ENCODE results near the gene IL2RA. TPM values are rescaled to one million over a fixed set of nuclear protein-coding genes. Genes with fewer than 3 reads are reported as not detected.
"Not testable (repeated sequence)": the region's sequence is repeated elsewhere in the genome, so short reads cannot be mapped to it uniquely, and the experiment has no call there.

The IL2RA gene
- total RNA-seq, 1 donor from 2014 or later, result 245 TPM

DNA sequence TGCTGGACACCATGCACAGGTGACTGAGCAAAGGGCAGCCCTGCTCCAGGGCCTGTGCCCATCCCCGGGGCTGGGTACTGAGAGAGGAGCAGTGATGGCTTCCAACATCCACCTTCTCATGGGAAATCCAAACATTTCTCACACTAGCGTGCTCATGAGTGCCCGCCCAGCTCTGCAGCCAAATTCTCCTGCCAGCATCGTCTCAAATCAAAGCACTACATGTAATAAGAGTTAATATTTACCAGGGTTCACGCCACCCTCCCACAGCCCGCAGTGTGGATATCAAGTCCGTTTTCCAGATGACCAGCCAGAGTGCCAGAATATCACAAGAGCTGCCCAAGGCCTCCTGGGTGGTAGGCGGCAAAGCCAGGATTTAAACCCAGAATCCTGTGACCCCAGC, 96.9 kb downstream of the IL2RA start:
- intact Hi-C loops (cut with micrococcal nuclease), result no loop called here

DNA sequence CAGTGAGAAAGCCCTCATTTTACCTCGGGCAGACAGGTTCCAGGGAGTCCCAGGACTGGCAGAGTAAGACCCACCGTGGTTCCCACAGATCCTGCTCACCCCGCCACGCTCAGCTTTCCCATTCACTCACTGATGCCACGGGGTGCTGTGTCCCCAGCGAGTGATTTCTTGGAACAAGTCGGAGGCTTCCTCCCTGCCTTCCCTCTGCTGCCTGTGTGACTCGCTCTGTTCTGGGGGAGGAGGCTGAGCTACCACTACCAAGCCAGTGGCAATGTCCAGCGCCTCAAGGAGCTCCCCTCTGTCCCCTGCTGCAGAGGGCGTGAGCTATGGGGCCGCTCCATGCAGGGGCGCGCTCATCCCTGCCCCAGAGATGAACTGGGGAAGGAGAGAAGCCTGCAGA, 97.4 kb downstream of the IL2RA start:
- intact Hi-C loops (cut with micrococcal nuclease), result no loop called here

DNA sequence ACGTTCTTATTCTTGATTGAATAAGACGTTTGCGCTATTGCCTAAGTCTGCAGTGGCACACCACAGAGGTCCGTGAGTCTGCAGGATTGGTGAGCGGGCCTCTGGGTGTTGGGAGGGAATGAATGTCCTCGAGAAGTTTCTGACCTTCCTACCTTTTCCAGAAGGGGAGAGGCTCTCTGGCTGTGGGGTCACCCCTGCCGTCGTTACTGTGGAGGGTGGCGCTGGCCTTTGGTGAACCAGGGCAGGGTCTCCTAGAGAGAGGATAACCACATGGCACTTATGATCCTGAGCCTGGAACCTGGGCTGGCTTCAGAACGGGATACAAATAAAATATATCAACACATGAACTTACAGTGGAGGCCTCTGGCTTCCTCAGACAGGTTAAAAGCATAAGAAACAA, 98.6 kb downstream of the IL2RA start:
- intact Hi-C loops (cut with micrococcal nuclease), result no loop called here

DNA sequence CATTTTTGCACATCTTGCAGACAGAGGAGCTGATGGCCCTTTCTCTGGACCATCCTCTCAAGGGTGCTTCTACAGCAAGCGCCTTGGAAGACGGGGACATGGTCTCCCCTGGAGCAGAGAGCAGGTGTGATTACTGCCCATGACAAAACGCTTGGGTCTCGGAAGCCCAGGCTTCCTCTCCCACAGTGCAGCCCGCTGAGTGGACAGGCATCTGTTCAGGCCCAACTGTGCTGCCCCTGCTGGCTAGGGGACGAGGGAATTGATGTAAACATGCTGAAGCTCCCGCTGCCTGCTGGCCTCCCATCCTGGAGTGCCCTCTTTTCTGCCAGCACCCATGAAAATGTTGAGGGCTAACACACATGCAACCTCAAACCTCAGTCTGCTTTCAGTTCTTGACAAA, 99.1 kb downstream of the IL2RA start:
- intact Hi-C loops (cut with micrococcal nuclease), result no loop called here

DNA sequence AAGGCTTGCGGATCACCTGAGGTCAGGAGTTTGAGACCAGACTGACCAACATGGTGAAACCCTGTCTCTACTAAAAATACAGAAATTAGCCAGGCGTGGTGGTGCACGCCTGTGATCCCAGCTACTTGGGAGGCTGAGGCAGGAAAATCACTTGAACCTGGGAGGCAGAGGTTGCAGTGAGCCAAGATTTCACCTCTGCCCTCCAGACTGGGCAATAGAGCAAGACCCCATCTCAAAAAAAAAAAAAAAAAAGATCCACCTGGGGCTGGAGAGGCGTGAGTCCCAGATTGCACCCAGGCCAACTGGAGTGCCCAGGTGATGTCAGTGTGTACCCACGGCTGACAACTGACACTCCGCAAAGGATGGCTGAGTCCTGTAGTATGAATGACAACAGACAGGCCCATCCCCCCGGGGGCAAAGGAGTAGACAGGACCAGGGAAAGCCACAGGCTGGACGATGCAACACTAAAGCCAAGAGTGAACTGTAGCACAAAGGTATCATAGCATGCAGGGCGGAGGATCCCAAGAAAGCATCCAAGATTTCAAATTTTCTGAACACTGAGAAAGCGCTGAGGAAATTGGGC, 99.7 kb downstream of the IL2RA start:
- intact Hi-C loops (cut with micrococcal nuclease), result not testable (repeated sequence)

DNA sequence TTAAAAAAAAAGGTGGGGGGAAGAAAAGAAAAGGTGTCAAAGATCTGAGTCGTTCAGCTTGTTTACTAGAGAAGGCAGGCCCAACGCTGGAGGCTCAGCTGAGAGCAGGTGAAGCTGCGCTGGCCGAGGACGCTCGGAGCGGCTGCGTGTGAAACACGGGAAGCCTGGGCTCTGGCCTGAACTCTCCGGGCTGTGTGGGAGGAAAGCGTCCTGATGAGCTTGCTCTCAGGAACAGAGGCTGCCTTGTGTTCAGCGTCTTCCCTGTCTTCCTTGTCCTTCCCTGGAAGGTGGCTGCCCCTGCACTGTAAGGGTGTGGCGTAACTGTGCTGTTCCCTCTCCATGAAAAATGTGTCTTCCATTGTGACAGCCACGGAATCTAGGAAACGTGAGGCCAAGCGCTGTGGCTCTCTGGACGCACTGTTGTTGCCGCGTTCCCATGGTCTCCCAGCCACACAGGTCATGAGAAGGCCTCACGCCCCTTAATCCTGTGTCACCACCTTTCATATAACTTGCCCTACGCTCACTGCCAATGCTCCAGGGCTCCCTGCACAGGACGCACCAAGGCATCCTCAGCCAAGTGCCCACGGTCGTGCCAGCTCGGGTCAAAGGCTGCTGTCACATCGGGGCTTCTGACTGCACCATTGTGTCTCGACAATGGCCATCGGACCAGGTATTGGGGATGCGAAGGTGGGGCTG, 100.6 kb downstream of the IL2RA start:
- intact Hi-C loops (cut with micrococcal nuclease), result no loop called here

DNA sequence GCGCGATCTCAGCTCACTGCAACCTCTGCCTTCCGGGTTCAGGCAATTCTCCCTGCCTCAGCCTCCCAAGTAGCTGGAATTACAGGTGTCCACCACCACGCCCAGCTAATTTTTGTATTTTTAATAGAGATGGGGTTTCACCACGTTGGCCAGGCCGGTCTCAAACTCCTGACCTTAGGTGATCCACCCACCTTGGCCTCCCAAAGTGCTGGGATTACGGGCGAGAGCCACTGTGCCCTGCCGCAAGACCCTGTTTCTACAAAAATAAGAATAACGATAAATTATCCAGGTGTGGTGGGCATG, 101.2 kb downstream of the IL2RA start:
- intact Hi-C loops (cut with micrococcal nuclease), result not testable (repeated sequence)

Other genes with a start within 250 kb of the IL2RA start
- 259 and 261 TPM in 2 replicates for gene GDI2, start 248.9 kb downstream of the IL2RA start, total RNA-seq
- 6.2 and 6.6 TPM in 2 replicates for gene ANKRD16, start 172.5 kb downstream of the IL2RA start, total RNA-seq
- gene FBH1, start 172.1 kb downstream of the IL2RA start, total RNA-seq, result 66.0 and 69.4 TPM in 2 replicates
- 22.1 and 23.1 TPM in 2 replicates for gene IL15RA, start 84.8 kb downstream of the IL2RA start, total RNA-seq
- 200 and 209 TPM in 2 replicates for gene RBM17, start 26.7 kb upstream of the IL2RA start, total RNA-seq
- 46.0 and 51.0 TPM in 2 replicates for gene PFKFB3, start 140.6 kb upstream of the IL2RA start, total RNA-seq